ENCODE measurements around the gene SLC12A1.
"Not testable (repeated sequence)": the region's sequence is repeated elsewhere in the genome, so short reads cannot be mapped to it uniquely, and the experiment has no call there.

The SLC12A1 gene

DNA sequence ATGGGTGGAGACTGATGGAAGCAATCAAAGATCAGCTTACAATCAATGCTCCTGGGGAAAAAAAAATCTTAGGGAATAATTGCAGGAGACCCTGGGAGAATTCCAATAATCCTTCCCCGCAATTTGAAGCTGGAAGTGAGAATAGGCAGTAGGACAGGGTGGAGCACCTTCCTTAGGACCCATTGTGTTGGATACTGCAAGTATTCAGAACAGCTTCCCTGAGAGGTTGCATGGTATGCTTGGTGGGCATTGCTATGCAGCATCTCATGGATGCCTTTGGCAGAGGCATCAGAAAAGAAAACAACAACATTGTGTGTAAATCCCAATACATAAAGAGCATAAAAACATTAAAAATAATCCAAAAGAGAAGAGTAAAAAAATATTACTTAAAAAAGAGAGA lies 100.5 kb downstream of the SLC12A1 start:
- DNase-seq: no peak

DNA sequence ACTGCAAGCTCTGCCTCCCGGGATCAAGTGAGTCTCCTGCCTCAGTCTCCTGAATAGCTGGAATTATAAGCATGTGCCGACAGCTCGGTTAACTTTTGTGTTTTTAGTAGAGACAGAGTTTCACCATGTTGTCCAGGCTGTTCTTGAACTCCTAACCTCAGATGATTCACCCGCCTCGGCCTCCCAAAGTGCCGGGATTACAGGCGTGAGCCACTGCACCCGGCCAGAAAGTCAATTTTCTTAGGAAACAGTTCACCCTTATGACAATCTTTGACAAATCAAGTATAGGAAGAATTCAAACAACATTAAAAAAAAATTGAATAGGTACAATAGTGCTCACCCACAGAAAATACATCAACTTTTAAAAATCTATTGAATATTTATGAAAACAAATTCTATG lies 101.5 kb downstream of the SLC12A1 start:
- DNase-seq: no peak

GRCh38 chr15:48309740-48310139 lies 103.6 kb downstream of the SLC12A1 start:
- DNase-seq: no peak

DNA sequence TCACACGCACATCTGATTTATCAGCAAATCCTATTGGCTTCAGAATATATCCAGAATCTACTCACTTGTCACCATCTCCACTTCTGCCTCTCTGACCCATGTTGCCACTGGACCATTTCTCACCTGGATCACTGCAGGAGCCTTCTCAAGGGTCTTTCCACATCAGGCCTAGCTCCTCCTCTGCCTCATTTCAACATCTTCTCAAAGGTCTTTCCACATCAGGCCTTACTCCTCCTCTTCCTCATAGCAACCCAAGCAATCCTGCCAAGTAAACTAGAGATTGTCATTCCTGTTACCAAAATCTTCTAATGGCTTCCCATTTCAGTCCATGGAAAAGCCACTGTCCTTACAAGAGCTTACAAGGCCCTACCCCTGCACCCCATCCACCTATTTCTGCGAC lies 107.1 kb downstream of the SLC12A1 start:
- no peak for DNase-seq

DNA sequence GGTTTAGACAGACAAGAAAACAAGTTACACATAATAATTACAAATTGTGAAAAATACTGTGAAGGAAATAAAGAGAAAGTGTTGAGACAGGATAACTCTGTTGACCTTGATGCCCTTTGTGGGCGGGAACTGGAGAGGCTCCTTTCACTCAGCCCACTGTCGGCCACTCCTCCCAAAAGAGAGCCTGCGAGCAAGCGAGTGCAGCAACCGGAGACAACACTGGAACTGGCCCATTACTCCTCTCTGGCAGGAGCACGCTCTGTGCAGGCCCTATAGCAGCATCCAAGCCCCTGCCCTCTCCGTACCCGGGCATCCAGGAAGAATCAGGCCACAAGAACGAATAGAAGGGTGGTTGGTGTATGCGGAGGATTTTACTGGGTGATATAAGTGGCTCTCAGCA lies 108.9 kb downstream of the SLC12A1 start:
- no peak for DNase-seq

- no peak for DNase-seq
These were observed 111.1 kb downstream of the SLC12A1 start for GRCh38 chr15:48317221-48317620.

DNA sequence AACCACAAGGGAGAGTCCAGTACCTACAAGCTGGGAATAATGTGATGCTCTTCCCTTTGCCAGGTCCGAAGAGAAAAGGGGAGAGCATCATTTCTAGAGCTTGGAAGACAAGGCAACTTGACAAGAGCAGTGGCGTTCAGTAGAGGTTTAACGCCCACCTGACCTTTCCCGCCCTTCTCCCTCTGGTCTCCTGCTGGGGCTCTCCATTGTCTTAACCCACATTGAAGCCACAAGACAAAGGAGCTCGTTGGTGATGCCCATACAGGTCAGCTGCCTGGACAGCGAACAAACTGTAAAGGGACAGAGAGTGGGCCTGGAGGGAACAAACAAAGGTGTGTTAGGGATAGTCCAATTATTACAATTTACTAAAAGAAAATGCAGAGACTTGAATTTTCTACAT lies 112.0 kb downstream of the SLC12A1 start:
- DNase-seq: no peak

DNA sequence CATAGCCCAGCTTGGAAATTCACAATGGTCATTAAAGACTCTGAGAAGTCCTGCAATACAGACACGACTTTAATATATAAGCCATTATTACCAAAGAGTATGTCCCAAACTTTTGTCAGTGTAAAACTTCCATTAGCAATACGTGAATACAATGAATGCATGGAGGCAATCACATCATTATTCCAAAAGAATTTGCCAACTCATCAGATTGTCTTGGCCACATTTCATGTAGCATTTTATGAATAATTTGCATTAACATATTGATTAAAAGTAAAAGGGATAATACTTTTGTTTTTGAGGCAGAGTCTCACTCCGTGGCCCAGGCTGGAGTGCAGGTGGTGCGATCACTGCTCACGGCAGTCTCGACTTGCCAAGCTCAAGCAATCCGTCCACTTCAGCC lies 117.2 kb downstream of the SLC12A1 start:
- no peak for DNase-seq

GRCh38 chr15:48324949-48325348 lies 118.8 kb downstream of the SLC12A1 start:
- no peak for DNase-seq

GRCh38 chr15:48325400-48325799 lies 119.3 kb downstream of the SLC12A1 start:
- no peak for DNase-seq

GRCh38 chr15:48326180-48326579 lies 120.1 kb downstream of the SLC12A1 start:
- not testable (repeated sequence) for DNase-seq

DNA sequence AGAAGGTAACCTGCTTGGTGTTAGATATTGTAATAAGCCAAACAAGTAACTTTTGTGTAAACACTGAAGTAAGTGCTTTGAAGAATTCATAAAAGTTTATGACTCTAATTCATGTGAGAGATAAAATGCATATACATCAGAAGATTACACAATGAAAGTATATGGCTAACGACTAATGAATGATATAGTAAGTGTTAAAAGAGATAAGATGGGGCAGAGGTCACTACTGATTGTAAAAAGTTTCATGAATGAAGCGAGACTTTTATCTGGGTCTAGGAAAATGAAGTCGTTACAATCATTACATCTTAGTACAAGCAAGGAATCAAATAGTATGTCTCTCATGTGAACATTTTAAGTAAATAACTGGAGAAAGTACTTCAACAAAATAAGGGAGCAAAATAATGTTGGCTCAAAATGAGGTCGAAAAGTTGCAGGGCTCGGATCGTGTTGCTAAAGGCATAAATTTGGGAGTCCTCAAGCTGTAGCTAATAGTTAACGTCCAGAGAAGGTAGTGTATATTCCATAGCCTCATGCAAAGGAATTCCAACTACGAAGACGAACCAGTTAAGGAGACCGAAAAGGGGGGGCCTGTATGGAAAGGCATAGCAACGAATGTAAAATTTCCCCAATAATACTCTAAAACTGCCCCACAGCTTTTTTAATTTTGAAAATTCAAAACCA lies 124.1 kb downstream of the SLC12A1 start:
- peak in 1 of 51 donors; percentile 8 for DNase-seq

- DNase-seq: peak; percentile 15 to 92 (median 79)
These were observed 125.0 kb downstream of the SLC12A1 start, which contains the start of gene DUT for GRCh38 chr15:48330855-48331795. Gene DUT, plus strand, starts transcription at chr15:48331429. Its CDS starts 87 bp downstream, at chr15:48331516.

GRCh38 chr15:48331796-48332641 lies 125.9 kb downstream of the SLC12A1 start:
- DNase-seq: peak in 48 of 51 donors; percentile 21 to 93 (median 70)

- no peak for DNase-seq
These were observed 126.5 kb downstream of the SLC12A1 start for GRCh38 chr15:48332642-48333034.

DNA sequence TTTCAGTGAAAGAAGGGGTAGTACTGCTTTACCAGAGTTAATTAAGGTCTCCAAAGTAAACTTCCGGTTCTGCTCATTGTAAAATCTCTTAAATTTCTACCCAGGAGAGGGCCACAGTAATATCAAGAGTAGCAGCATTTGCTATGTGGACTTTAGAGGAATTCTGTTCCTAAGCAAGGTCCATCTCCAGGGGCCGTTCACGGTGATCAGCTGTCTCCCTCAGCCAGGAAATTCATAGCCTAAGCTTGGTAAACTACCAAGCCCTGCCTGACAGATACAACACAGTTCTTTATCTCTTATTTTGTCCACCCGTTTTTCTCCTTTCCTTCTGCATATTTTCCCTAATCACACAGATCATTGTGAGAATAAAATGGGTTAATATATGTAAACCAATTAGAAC lies 127.4 kb downstream of the SLC12A1 start:
- DNase-seq: no peak

- no peak for DNase-seq
These were observed 128.2 kb downstream of the SLC12A1 start for GRCh38 chr15:48334260-48334659.

DNA sequence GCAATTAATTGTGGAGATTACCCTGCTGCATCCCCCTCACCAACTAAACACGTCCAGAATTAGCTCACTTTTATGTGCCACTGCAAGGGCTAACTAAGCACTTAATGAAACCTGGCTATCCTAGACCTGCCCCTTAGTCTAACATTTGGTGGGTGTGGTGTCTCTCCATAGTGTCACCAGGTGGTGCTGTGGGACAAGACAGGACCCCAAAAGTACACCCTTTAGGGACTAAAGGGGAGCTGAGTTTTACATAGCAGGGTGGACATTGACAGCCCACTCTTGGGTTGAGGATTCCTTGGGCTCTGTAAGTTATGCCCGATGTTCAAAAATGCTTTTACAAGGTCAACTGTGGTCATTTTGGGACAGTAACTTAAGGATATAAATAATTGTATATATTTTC lies 130.8 kb downstream of the SLC12A1 start:
- DNase-seq: no peak

DNA sequence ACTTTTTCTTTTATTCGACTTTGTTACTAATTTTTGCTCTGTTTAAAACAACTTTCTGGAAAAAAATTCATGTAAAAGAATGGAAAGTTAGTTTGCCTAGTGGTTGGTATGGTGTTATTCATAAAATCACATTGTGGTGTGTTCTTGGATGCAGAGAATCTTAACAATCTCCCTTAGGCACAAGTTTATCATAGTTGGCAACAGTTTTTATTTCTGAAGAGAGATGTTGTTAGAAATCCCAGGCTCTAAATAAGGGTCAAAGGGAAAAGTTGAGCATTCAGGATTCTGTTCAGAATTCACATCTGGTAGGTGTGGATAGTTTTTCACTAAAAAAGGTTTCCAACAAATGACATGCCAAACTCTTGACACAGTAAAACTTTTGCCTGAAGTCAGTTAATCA lies 131.5 kb downstream of the SLC12A1 start:
- no peak for DNase-seq

DNA sequence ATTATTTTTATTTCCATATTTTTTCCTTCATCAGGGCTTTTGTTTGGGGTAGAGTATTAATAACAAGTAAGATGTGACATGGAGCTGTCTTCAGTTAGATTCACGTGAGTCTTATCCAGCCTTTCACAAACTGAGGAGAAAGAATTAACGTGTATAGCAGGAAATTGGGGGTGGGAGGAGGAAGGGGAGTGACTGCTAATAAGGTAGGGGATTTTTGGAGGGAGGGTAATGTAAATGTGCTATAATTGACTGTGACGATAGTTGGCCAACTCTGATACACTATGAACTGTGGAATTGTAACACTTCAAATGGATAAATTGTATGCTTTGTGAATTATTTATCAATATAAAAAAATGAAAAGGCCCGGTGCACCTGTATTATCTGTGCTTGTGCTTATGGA lies 134.0 kb downstream of the SLC12A1 start:
- no peak for DNase-seq

DNA sequence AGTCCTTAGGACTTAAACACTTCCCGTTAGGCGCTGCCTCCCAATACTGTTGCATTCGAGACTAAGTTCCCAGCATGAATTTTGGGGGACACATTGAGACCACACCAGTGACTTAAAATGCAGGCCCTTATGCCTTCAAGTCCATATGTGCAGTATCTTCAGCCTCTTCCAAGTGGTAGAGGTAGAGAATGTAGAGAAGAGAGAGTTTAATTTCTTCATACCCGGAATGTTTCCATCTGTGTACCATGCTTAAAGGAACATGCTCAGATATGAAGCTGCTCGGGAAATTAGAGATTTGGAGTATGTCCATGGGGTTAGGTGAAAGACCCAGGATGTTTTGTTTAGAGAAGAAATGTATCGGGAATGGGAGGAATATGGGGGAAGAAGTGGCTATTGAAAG lies 137.8 kb downstream of the SLC12A1 start:
- DNase-seq: no peak

GRCh38 chr15:48345516-48345915 lies 139.4 kb downstream of the SLC12A1 start:
- no peak for DNase-seq

Data from hypothalamus (tissue), 51 donors.